Panc1 (cell line): Measurements from ENCODE around the gene ZBTB22. TPM values are rescaled to one million over a fixed set of nuclear protein-coding genes. Genes with fewer than 3 reads are reported as not detected.
A peak's percentile ranks its signal among the peaks of the same experiment; 100 is the strongest.

Experiments used
- ATAC-seq: fragments of 200-7000 bp; cut with Tn5 transposase; 2 replicates; pipeline ENCODE4 v1.9.1; 2020; ENCODE audit warnings: mild to moderate bottlenecking, moderate library complexity
- BruUV-seq: library from RNA; stranded (reverse); fragments of 400-500 nt; replicated peaks from 2 replicates; lab custom pipeline; 2021; lab: Mats Ljungman, UMichigan
- CTCF ChIA-PET: fragments of 300-600 bp; sonication (Branson Sonifier 250); formaldehyde crosslinking; loops from one replicate; lab custom pipeline; 2022; ENCODE audit warnings: antibody characterized with exemption; lab: Charles Lee
- POLR2A ChIA-PET: fragments of 300-600 bp; sonication (Branson Sonifier 250); formaldehyde crosslinking; loops from one replicate; lab custom pipeline; 2022; ENCODE audit warnings: antibody characterized with exemption; lab: Charles Lee
- DNase-seq: peaks from one replicate; pipeline ENCODE4 v3.0.0-alpha.2; 2010; ENCODE audit warnings: low read depth, low spot score
- H3K27ac ChIP-seq: 2 replicates; pipeline ENCODE4 v1.5.1; 2011; ENCODE audit warnings: mild to moderate bottlenecking, low read length, inconsistent platforms
- H3K27me3 ChIP-seq: fragments of 200-500 bp; sonication (Bioruptor generic); 2 replicates; pipeline ENCODE4 v1.6.0; 2014; ENCODE audit warnings: low read length, inconsistent platforms; ENCODE audit not compliant: control insufficient read depth, insufficient read depth
- H3K36me3 ChIP-seq: fragments of 200-500 bp; sonication (Bioruptor generic); 2 replicates; pipeline ENCODE4 v1.5.1; 2014; ENCODE audit warnings: inconsistent platforms, mild to moderate bottlenecking, low read length, moderate library complexity; ENCODE audit not compliant: control insufficient read depth, insufficient read depth
- H3K4me1 ChIP-seq: 2 replicates; pipeline ENCODE4 v1.5.1; 2011; ENCODE audit warnings: inconsistent platforms, mild to moderate bottlenecking, low read length, moderate library complexity; ENCODE audit not compliant: control insufficient read depth, insufficient read depth
- H3K4me3 ChIP-seq, 2 experiments: 2 replicates each; pipeline ENCODE4 v1.5.1; 2011 to 2012; ENCODE audit warnings: low read depth in 2 of 2, low read length in 2 of 2, mild to moderate bottlenecking in 2 of 2, inconsistent platforms in 1 of 2, moderate library complexity in 1 of 2
- H3K9me3 ChIP-seq: fragments of 200-500 bp; sonication (Bioruptor generic); 2 replicates; pipeline ENCODE4 v1.5.1; 2014; ENCODE audit warnings: low read depth, mild to moderate bottlenecking, inconsistent platforms, low read length, moderate library complexity; ENCODE audit not compliant: control insufficient read depth, insufficient read depth
- CTCF ChIP-seq: fragments of 450-650 bp; IDR thresholded peaks from 2 replicates; pipeline ENCODE4 v1.5.1; 2017; ENCODE audit warnings: mild to moderate bottlenecking
- POLR2AphosphoS5 ChIP-seq: IDR thresholded peaks from 2 replicates; pipeline ENCODE4 v1.6.1; 2012; ENCODE audit warnings: mild to moderate bottlenecking, low read depth, low read length, moderate library complexity
- REST ChIP-seq, 2 experiments: IDR thresholded peaks; 2 replicates each; pipeline ENCODE4 v1.6.1; 2011 to 2012; ENCODE audit warnings: low read depth in 2 of 2, control low read depth in 1 of 2, low read length in 1 of 2, mild to moderate bottlenecking in 1 of 2, moderate library complexity in 1 of 2; ENCODE audit not compliant: insufficient read depth in 1 of 2
- SIN3A ChIP-seq: IDR thresholded peaks from 2 replicates; pipeline ENCODE4 v1.6.1; 2012; ENCODE audit warnings: low read depth, mild to moderate bottlenecking, low read length, moderate library complexity, borderline replicate concordance; ENCODE audit not compliant: insufficient read depth
- TCF7L2 ChIP-seq: IDR thresholded peaks from 2 replicates; pipeline ENCODE4 v1.6.1; 2011; ENCODE audit warnings: mild to moderate bottlenecking, low read depth, low read length, inconsistent platforms
- in situ Hi-C: cut with HindIII; loops from 2 replicates; pipeline ENCODE4 v1.10.0; 2016; ENCODE audit warnings: low sequenced_read_pairs, low pct_unique_long_range_greater_than_20kb
- intact Hi-C: fragments of 100-400 bp; cut with micrococcal nuclease; formaldehyde crosslinking; loops from one replicate; pipeline ENCODE4 v1.10.0; 2022; ENCODE audit not compliant: unreplicated experiment
- total RNA-seq: library from RNA; stranded (reverse); gene quantifications from one replicate; pipeline ENCODE4 v1.2.1, GENCODE V29; 2021; ENCODE audit not compliant: unreplicated experiment

ZBTB22 gene
- total RNA-seq, 1 experiment from 2014 or later = 16.0 TPM

- H3K9me3 ChIP-seq = no peaks in the 10 kb centered on the region
- TF ChIP-seq TCF7L2 (no peak), CTCF (no peak), SIN3A (no peak), REST (IDR thresholded peaks at IDR 0.05; ENCODE audit: insufficient read depth in 1 of 2, low read depth in 2 of 2, low read length in 1 of 2) (no peak), POLR2AphosphoS5 (no peak)
- BruUV-seq = no TSS peak
- ChIA-PET CTCF (no interaction called here), POLR2A (no interaction called here)
- intact Hi-C loops (no loop called here), in situ Hi-C loops (no loop called here)
- H3K4me3 ChIP-seq = no peak overlapping the region
- no peak for DNase-seq
- ATAC-seq = no peak
- H3K27me3 ChIP-seq = no peaks in the 10 kb centered on the region
- H3K4me1 ChIP-seq = no peaks in the 10 kb centered on the region
- H3K36me3 ChIP-seq = no peaks in the 10 kb centered on the region
- H3K27ac ChIP-seq = no peak overlapping the region
These were observed 13.2 kb upstream of the ZBTB22 start for GRCh38 chr6:33330736-33331135.

DNA sequence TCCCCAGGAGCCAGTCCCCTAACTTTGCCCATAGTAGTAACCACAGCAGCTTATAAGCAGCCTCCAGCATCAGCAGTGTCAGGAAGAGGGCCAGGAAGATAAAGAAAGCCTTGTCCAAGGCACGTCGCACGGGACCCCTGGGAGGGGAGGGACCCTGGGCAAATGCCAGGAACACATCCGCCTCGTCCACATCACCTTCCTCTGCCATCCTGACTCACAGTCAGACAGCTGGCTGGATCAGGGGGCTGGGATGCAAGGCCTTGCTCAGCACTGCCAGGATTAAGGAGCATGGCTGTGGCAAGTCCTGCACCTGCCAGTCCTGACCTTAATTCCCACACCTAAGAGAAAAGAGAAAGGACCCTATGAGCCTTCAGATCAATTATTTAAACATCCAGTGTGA is 11.5 kb upstream of the ZBTB22 start:
- DNase-seq = no peak
- Histone ChIP-seq H3K27ac (no peak overlapping the region), H3K9me3 (no peaks in the 10 kb centered on the region), H3K27me3 (no peaks in the 10 kb centered on the region), H3K4me1 (peaks cover 3% of the 10 kb centered on the region), H3K4me3 (no peak overlapping the region), H3K36me3 (no peaks in the 10 kb centered on the region)
- CTCF ChIA-PET = no interaction called here
- intact Hi-C loops (no loop called here), in situ Hi-C loops (no loop called here)
- TF ChIP-seq TCF7L2 = no peak
- TF ChIP-seq REST (IDR thresholded peaks at IDR 0.05; ENCODE audit: insufficient read depth in 1 of 2, low read depth in 2 of 2, low read length in 1 of 2) = no peak
- no peak for TF ChIP-seq SIN3A
- no peak for TF ChIP-seq POLR2AphosphoS5
- no peak for TF ChIP-seq CTCF
- peak; percentile 62; the same call in 1 of the 2 replicates for ATAC-seq
- POLR2A ChIA-PET = interaction anchor here (0.7 kb wide), 1 partner anchor 66 kb away, joined by 11 read pairs; no protein-coding TSS in a partner anchor
- BruUV-seq = no TSS peak
